ENCODE results near the gene HES1. TPM values are rescaled to one million over a fixed set of nuclear protein-coding genes. Genes with fewer than 3 reads are reported as not detected.
"Not testable (repeated sequence)": the region's sequence is repeated elsewhere in the genome, so short reads cannot be mapped to it uniquely, and the experiment has no call there.

HES1 gene
- total RNA-seq, 1 experiment from 2014 or later = 97.8 TPM

DNA sequence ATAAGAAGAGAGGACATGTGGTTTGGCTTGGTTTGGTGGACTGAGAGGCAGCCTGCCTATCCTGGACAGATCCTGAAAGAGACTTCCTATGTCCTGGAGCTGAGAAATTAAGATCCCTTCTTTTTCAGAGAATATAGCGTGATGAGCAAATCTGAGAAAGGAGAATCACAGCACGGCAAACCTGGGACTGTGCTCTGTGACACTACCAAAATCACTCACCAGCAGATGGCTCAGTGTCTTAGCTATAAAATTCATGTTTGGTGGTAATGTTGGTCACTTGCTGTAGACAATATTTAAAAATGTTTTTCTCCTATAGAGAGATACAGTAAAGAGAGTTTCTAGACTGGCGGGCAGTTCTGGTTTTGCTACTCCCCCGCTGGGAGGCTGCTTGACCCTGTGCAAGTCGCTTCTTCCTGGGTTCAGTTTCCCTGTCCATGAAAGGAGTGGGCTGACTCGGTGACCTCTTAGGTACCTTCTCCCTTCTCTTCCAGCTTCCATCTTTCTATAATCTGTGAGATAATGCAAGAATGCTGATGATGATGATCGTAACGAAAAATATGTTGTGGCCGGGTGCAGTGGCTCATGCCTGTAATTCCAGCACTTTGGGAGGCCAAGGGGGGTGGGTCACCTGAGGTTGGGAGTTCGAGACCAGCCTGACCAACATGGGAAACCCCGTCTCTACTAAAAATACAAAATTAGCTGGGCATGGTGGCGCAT, 7.6 kb upstream of the HES1 start:
- no peak for DNase-seq (ENCODE audit: low read depth)

DNA sequence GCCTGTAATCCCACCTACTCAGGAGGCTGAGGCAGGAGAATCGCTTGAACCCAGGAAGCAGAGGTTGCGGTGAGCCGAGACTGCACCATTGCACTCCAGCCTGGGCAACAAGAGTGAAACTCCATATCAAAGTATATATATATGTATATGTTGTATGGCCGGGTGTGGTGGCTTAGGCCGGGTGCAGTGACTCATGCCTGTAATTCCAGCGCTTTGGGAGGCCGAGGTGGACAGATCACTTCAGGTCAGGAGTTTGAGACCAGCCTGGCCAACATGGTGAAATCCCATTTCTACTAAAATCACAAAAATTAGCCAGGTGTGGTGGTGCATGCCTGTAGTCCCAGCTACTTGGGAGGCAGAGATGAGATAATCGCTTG, 7.0 kb upstream of the HES1 start:
- not testable (repeated sequence) for DNase-seq (ENCODE audit: low read depth)

DNA sequence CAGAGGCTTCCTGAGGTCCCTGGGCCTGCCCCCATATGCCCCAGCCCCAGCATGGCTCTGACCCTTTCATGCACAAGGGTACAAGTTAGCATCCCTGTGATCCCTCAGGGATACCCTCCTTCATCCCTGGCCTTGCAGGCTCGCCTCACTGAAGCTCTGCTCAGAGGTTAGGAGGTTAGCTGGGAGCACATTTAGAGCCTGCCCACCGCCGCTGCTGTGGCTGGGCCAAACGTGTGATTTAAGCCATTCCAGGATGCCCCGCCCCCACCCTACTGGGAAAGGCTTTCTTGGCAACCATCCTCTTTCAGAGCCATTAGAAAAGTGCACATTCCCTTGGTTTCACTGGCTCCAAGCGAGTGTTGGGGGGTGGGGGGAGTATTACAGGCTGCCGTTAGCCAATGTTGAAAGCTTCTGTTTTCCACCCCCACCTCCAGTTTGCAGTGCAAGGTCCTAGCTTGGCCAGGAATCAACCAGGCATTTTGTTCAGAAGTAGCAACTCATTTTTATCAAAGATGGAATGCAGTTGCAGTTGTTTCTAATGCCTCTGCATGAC, 6.3 kb upstream of the HES1 start:
- no peak for DNase-seq (ENCODE audit: low read depth)

DNA sequence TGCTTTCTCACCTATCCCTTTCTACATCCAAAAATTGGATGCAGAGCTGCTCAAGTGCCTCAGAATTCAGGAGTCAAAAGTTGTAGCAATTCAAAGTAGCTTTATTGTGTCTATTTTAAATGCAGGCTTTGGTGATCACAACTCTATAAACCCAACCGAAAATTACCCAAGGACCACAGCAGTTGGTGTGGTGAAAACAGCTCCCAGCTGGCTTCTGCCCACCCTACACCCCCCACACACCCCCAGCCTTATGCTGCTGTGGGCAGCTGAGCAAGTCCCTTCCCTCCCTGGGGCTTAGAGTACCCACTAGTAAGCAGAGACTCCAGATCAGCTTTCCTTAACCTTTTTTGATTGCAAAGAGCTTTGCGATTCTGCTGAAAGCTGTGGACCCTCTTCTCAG, 5.8 kb upstream of the HES1 start:
- no peak for DNase-seq (ENCODE audit: low read depth)

DNA sequence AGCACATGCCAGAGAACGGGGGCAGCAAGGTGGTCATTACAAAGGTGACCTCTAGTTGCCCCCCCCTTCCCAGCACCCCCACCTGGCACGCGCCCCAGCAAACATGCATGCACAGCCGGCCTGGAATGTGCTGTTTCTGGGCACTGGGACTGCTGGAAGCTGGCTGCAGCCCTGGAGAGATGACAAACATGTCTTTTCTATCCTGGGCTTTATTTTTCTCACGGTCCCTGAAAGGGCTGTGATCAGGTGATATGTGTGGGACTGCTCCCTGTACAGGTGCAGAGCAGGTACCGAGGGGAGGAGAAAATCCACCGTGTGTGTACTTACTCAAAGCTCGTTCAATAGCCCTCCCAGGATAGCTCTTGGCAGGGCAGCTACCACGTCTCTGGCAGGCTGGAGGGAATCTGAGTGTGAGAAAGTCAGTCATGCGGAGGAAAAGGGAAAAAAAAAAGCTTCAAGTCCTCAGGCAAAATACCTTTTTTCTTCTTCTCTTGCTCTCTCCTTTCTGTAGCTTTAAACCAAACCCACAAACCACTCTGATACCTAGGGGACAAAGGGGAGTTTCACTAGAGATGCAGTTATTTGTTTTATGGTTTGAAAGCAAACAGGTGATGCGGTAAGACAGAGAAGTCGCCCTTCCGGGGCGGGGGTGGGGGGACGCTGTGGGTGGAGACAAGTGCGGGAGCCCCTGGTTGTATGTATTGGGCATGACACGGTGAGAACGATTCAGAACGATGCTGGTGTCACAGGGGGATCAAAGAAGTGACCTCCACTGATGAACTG, 5.0 kb upstream of the HES1 start:
- DNase-seq (ENCODE audit: low read depth) = peak; percentile 76

DNA sequence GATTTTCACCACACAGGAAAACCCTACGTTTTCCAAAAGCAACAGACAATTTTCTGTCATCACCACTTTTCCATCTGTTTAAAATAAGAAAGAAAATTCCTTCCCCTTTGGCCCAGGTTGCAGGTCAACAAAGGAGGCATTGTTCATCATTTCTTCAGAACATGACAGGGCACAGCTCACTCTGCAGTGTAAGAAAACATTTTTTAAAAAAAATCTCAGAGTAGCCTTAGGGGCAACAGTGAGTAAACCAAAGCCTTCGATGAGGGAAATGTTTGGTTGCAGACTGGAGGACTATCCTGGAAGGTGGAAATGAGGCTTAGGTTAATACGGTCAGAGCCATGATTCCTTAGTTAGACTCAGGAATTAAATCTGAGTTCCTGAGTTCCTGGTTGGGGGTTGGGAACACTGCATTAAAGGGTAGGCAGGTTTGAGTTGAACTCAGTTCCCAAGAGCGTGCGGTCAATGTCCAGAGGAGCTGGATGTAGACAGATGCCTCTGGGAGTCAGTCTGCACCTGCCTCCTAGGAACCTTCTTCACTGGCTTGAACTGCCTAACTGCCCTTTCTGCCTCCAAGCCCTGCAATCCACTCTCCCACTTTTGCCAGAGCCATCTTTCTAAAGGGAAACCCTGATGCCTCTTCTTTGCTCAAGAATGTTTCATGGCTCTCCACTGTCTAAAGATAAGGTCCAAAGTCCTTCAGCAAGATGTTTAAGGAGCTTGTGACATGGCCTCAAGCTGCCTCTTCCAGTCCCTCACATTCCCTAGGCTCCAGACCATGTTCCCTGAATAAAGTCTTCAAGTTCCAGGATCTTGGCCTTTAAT, 3.3 kb upstream of the HES1 start:
- DNase-seq (ENCODE audit: low read depth) = no peak

DNA sequence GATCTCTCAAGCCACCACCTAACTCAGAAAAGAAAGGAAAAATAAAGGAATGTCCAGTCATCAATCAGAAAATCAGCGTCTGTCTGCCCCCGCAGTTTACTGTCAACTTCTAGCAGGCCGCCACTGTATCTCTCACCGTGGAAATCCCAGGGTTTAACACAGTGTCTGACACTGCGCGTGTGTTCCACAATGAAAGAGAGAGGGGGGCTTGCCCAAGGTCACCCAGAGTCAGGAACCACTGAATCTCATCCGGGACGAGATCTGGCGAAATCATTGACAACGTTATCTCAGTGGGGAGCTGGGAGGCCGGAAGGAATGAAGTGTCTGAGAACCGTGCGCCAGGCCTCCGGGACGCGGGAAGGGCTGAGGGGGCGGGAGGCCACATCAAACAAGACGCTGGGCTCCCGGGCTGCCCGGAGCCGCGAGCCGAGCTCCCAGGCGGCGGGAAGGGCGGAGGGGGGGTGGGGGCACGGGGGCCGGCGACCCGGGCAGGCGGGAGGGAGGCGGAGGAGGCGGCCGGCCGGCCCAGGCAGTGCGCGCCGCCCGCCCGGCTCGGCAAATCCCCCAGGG, 2.2 kb upstream of the HES1 start:
- peak; percentile 84 for DNase-seq (ENCODE audit: low read depth)

DNA sequence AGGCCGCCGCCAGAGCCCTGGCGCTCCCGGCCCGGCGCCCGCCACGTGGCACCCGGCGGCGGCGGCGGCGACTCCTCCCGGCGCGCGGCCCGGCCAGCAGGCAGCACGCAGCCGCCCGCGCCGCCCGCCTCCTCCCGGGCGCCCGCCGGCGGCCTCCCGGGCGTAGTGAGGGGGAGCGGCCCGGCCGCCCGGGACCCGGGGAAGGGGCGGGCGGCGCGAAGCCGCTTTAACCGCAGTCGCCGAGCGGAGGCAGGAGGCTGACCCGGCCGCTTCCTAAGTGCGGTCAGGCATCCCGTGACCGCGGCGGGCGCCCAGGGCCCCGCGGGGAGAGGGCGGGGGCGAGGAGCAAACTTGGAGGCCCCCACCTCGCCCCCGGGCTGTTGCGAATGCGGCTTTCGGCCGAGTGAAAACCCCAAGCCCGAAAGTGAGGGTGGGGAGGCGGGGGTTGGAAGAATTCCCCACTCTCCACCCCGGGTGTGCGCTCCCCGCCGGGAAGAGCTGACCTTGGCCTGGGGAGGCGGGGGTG, 1.7 kb upstream of the HES1 start:
- DNase-seq (ENCODE audit: low read depth) = no peak

DNA sequence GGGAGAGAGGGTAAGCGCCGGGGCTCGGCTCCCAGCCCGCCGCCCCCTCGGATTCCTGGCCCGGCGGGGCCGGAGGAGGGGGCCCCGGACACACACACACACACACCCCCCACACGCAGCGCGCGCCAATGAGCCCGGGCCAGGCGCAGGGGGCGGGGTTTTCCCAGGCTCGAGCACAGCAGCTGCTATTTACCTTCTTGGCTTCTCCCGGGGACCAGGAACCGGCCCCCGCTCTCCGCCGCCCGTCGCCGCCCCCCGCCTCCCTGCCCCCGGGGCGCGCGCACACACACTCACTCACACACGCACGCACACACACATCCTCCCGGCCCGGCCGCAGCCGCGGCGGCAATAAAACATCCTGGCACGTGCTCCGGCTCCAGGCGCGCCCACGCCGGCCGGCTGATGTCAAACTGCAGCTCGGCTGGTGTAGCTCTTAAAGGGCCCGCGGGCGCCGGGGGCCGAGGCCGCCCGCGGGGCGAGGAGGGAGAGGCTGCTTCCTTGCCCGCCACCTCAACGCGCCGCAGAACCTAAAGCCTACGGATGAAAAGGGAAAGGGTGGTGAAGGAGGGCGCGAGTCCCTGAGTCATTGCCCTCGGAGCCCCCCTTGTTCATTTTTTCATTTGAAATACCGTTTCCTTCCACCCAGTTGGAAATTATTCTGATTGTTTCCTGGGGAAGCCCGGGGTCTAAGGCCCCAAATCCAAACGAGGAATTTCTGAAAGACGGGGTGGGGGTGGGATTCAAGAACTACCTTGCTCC, 1.0 kb upstream of the HES1 start:
- peak; percentile 99 for DNase-seq (ENCODE audit: low read depth)

DNA sequence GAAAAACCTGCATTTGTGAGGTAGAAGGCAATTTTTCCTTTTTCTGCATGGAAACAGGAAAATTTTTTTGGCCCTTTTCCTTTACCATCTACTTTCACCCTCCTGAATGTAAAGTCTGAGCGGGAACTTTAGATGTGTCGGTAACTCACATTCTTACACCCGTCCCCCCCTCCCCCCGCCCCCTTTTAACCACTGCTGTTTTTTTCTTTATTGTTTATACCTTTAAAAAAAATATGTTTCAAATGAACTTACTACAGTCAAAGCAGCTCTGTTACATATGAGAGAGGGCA, 487 bp upstream of the HES1 start:
- no peak for DNase-seq (ENCODE audit: low read depth)

DNA sequence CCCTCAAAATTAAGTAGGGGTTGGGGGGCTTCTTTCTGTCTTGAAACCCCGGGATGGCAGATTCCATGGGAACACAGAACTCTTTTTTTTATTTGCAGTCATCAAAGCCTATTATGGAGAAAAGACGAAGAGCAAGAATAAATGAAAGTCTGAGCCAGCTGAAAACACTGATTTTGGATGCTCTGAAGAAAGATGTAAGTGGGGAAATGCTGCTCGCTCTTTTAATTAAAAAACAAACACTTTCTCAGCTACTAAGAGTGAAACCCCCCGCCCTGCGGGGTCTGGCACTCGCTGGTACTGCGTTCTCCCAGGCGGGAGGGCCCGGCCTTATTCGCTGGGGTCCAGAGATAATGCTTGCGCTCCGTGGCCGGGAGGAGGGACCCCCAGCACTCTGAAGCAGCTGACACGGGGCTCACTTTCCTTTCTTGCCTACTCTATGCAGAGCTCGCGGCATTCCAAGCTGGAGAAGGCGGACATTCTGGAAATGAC, 615 bp downstream of the HES1 start:
- DNase-seq (ENCODE audit: low read depth) = no peak

DNA sequence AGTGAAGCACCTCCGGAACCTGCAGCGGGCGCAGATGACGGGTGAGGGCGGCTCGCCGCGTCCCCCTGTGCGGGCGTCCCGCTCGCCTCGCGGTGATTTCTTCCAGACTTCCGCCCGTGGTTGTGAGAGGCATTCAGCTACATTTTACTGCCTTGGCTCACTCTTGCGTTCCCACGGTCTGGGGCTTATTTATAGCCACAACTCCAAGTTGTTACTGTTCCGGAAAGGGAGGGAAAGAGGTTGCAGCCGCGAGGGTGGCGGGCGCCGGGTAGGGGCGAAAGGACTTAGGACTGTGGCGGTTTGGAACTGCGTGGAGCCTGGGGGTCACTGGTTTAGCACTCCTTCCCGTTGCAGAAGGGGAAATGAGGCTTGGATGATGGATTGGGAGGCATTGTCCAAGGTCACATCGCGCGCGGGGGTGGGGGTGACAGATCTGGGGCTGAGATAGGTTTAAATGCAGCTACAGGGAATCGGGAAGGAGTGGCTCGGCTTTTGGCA, 1.1 kb downstream of the HES1 start:
- DNase-seq (ENCODE audit: low read depth) = peak; percentile 70

DNA sequence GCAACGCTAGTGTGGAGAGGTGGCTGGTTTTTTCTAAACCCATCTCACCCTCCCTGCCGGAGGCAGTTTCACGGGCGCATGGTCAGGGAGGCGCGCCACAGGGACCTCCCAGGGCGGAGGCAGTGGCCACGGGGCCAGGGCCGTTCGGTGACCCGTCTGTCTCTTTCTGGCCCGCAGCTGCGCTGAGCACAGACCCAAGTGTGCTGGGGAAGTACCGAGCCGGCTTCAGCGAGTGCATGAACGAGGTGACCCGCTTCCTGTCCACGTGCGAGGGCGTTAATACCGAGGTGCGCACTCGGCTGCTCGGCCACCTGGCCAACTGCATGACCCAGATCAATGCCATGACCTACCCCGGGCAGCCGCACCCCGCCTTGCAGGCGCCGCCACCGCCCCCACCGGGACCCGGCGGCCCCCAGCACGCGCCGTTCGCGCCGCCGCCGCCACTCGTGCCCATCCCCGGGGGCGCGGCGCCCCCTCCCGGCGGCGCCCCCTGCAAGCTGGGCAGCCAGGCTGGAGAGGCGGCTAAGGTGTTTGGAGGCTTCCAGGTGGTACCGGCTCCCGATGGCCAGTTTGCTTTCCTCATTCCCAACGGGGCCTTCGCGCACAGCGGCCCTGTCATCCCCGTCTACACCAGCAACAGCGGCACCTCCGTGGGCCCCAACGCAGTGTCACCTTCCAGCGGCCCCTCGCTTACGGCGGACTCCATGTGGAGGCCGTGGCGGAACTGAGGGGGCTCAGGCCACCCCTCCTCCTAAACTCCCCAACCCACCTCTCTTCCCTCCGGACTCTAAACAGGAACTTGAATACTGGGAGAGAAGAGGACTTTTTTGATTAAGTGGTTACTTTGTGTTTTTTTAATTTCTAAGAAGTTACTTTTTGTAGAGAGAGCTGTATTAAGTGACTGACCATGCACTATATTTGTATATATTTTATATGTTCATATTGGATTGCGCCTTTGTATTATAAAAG, 1.8 kb downstream of the HES1 start:
- peak; percentile 86 for DNase-seq (ENCODE audit: low read depth)

DNA sequence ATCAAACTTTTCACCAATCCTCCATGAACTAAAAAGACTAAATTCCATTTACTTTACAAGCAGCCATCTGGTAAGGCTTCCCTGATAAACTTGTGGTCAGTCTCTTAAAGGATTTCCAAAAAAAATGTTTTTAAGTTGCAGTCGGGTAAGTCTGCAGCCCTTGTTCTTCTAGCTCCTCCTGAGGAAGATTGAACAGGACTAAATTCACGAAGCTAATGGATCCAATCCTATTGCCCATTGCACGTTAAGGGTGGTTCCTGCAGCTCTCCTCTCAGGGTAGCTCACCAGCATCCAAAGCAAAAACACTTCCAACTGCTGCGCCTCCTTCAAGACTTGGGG, 2.8 kb downstream of the HES1 start:
- DNase-seq (ENCODE audit: low read depth) = no peak

DNA sequence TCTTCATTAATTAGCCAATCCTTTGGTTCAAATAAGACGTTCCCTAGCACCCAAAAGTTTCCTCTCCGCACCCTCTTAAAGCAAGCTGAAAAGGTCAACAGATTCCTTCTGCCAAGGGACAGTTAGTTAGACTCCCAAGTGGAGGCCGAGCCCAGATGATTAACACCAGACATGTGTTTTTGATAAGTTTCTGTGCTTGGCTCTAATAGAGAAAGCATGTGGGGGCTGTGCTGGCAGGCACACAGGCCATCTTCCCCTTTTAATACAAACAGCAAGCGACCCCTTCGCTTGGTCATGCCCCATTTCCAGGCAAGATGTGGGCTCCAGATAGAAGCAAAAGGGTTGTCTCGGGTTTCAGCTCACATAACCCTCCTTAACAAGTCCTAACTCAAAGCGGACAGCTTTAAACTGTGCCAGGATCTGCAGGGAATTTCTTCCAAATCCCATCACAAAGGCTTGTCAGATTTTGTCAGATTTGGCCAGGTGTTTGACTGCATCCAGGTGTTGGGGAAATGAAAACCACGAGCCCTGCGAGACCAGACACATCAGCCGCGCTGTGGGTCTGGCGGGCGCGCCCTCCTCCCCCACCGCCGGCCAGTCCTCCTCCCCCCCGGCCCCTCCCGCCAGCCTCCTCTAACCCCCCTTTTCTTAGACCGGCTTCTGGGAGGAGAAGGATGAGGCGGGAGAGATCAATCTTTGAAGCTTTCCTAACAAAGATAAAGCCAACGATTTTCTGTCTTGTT, 3.3 kb downstream of the HES1 start:
- peak; percentile 88 for DNase-seq (ENCODE audit: low read depth)

DNA sequence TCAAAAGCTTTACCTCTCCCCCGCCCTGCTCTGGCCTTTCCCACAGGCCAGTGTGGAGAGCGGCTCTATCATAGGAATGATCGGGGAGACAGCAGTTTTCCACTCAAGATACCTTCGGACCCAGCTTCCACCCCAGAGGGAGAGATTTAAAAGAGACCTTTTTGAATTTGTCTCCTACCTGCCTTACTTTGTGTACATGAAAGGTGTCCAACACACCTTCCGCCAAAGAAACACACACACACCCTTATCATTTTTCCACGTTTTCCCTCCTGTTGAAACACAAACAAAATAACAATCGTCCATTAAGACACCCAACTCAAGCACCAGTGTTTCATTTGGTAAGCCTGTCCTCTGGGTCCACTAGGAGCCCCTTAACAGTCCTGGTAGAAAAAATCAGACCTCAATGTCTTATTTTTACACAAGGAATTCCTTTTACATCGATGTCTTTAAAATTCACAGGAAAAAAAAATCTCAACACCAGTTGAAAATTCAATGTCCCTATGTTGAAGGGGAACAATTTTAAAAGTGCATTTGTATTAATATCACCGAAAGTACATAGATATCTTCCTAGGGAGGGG, 4.0 kb downstream of the HES1 start:
- no peak for DNase-seq (ENCODE audit: low read depth)

DNA sequence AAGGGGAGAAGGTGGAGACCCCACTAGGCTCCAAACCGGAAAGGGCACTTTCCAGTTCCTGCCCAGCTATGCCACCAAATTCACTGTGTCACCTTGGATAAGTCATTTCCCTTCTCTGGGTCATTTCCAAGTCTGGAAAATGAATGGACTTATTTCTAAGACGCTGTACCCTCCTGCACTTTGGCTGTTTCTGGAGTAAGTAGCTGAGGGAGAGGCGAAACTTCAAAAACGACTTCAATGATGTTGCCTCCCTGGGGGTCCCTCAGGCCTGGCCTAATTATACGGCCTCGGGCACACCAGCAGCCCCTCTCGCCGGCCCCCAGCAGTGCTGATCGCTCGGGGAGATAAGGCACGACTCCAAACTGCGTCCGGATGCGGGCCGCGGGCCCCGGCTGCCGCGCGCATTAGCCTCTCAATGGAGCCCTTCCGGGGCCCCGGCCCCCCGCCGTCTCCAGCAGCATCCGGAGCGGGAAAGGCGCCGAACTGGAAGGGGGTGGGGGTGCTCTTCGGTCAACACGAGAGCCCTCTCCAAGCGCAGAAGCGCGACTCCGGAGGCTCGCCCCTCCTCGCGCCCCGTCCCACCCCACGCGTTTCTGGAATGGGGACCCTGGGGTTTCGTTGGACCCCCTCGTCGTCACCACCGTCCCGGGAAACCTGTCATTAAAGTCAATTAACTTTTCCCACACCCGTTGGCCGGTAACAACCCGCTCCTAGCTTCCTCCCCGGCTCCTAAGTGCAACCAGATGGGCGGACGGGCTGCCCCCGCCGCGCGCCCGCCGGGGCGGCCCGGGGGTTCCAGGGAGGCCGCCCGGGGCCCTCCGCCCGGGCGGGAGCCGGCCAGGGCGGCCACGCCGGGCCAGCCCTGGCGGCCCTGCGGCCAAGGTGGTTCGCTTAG, 4.8 kb downstream of the HES1 start:
- DNase-seq (ENCODE audit: low read depth) = peak; percentile 95
